K562 (cell line): ENCODE measurements around the gene CLDN7. TPM values are rescaled to one million over a fixed set of nuclear protein-coding genes. Genes with fewer than 3 reads are reported as not detected.

Experiments used
- FOSL1 ChIP-seq: fragments of 200-800 bp; sonication (Bioruptor generic); conservative IDR thresholded peaks from 2 replicates; pipeline ENCODE4 v1.6.1; 2016; ENCODE audit warnings: missing genetic modification characterization, missing compliant biosample characterization
- FOXP4 ChIP-seq: sonication (generic); formaldehyde crosslinking; IDR thresholded peaks from 2 replicates; pipeline ENCODE4 v1.8.0; 2022; ENCODE audit warnings: mild to moderate bottlenecking, missing genetic modification reagents, borderline replicate concordance
- SUPT5H ChIP-seq: fragments of 450-650 bp; IDR thresholded peaks from 2 replicates; pipeline ENCODE4 v1.6.1; 2016
- ZBTB40 ChIP-seq, 2 experiments: fragments of 450-650 bp in 1 of 2; sonication (generic) in 1 of 2; formaldehyde crosslinking in 1 of 2; IDR thresholded peaks; 2 replicates each; pipeline versions ENCODE4 v1.7.1 to v1.9.0; 2016 to 2022; ENCODE audit warnings: inconsistent platforms in 1 of 2, mild to moderate bottlenecking in 1 of 2, missing genetic modification reagents in 1 of 2
- ZNF146 ChIP-seq: IDR thresholded peaks from one replicate; pipeline ENCODE4 v1.6.1; 2018; ENCODE audit warnings: missing compliant biosample characterization; ENCODE audit not compliant: unreplicated experiment
- ZNF589 ChIP-seq: fragments of 200-800 bp; sonication (Bioruptor generic); IDR thresholded peaks from 2 replicates; pipeline ENCODE4 v1.6.1; 2016; ENCODE audit warnings: low read depth, missing genetic modification characterization, missing compliant biosample characterization
- ZNF77 ChIP-seq: fragments of 250-450 bp; sonication (Bioruptor Pico); IDR thresholded peaks from 2 replicates; pipeline ENCODE4 v1.5.0; 2020
- polyA plus RNA-seq, 8 experiments: library from polyadenylated mRNA; depleted of rRNA in 4 of 8; stranded (reverse) in 5 of 8; unstranded in 3 of 8; fragments of >200 nt; fragmentation: Nextera tagmentation in 2 of 8; fragmentation: Illumina TruSeq in 1 of 8; extraction: Ambion mirVana in 2 of 8; extraction: Trizol in 1 of 8; gene quantifications; 2 replicates each; pipeline versions ENCODE4 v1.2.1 to v1.2.3, GENCODE V29; 2011 to 2014; ENCODE audit warnings: inconsistent platforms in 1 of 8, missing spikeins in 1 of 8
- total RNA-seq, 7 experiments: library from RNA; depleted of rRNA in 6 of 7; stranded (reverse); fragments of >200 nt in 6 of 7; fragmentation: Illumina TruSeq in 2 of 7; extraction: Trizol in 2 of 7; gene quantifications; 2 replicates each; pipeline versions ENCODE4 v1.2.1 to v1.2.3, GENCODE V29; 2011 to 2021; ENCODE audit warnings: low replicate concordance in 1 of 7
- TF ChIP-seq, protein P1 (sequence below): fragments of 250-450 bp; sonication (Bioruptor Pico); IDR thresholded peaks from 2 replicates; pipeline ENCODE4 v1.4.0; 2020

CLDN7 gene
- total and polyA plus RNA-seq, 9 of the 15 experiments (the other 6 are each of a cell fraction or from before 2014, with no cell fraction given), result 2.2 to 14.5 (median 7.6) TPM

GRCh38 chr17:7235693-7236665 is 26.3 kb downstream of the CLDN7 start (continued):
- TF ChIP-seq ZBTB40 (IDR thresholded peaks at IDR 0.05) (no peak), ZBTB40 (CRISPR knock-in tag; IDR thresholded peaks at IDR 0.05) (no peak), ZNF146 (CRISPR knock-in tag) (no peak), ZNF77 (CRISPR knock-in tag) (no peak), FOSL1 (tag) (peak; percentile 84), FOXP4 (no peak), SUPT5H (peak; percentile 41), ZNF589 (CRISPR knock-in tag) (no peak)
- TF ChIP-seq, protein P1, sequence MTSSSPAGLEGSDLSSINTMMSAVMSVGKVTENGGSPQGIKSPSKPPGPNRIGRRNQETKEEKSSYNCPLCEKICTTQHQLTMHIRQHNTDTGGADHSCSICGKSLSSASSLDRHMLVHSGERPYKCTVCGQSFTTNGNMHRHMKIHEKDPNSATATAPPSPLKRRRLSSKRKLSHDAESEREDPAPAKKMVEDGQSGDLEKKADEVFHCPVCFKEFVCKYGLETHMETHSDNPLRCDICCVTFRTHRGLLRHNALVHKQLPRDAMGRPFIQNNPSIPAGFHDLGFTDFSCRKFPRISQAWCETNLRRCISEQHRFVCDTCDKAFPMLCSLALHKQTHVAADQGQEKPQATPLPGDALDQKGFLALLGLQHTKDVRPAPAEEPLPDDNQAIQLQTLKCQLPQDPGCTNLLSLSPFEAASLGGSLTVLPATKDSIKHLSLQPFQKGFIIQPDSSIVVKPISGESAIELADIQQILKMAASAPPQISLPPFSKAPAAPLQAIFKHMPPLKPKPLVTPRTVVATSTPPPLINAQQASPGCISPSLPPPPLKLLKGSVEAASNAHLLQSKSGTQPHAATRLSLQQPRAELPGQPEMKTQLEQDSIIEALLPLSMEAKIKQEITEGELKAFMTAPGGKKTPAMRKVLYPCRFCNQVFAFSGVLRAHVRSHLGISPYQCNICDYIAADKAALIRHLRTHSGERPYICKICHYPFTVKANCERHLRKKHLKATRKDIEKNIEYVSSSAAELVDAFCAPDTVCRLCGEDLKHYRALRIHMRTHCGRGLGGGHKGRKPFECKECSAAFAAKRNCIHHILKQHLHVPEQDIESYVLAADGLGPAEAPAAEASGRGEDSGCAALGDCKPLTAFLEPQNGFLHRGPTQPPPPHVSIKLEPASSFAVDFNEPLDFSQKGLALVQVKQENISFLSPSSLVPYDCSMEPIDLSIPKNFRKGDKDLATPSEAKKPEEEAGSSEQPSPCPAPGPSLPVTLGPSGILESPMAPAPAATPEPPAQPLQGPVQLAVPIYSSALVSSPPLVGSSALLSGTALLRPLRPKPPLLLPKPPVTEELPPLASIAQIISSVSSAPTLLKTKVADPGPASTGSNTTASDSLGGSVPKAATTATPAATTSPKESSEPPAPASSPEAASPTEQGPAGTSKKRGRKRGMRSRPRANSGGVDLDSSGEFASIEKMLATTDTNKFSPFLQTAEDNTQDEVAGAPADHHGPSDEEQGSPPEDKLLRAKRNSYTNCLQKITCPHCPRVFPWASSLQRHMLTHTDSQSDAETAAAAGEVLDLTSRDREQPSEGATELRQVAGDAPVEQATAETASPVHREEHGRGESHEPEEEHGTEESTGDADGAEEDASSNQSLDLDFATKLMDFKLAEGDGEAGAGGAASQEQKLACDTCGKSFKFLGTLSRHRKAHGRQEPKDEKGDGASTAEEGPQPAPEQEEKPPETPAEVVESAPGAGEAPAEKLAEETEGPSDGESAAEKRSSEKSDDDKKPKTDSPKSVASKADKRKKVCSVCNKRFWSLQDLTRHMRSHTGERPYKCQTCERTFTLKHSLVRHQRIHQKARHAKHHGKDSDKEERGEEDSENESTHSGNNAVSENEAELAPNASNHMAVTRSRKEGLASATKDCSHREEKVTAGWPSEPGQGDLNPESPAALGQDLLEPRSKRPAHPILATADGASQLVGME (CRISPR knock-in tag), result no peak
